ENCODE results near the gene GSN. TPM values are rescaled to one million over a fixed set of nuclear protein-coding genes. Genes with fewer than 3 reads are reported as not detected.

GSN gene
- total RNA-seq, 1 experiment from 2014 or later: 21.9 TPM

GRCh38 chr9:121296213-121297127, 28.5 kb downstream of the GSN start:
- no peak overlapping the region for H3K4me3 Mint-ChIP-seq (ENCODE audit: unreplicated experiment)
- intact Hi-C loops (cut with micrococcal nuclease): no loop called here
- POLR2A ChIA-PET: no interaction called here

GRCh38 chr9:121297389-121297788, 29.4 kb downstream of the GSN start:
- no peak for DNase-seq (ENCODE audit: unreplicated experiment)
- intact Hi-C loops (cut with micrococcal nuclease): no loop called here
- H3K4me3 Mint-ChIP-seq (ENCODE audit: unreplicated experiment): no peak overlapping the region
- no peaks in the 10 kb centered on the region for H3K27me3 Mint-ChIP-seq (ENCODE audit: insufficient read depth, unreplicated experiment)
- peaks cover 7% of the 10 kb centered on the region for H3K4me1 Mint-ChIP-seq (ENCODE audit: insufficient read depth, unreplicated experiment)
- TF ChIP-seq CTCF (IDR thresholded peaks at IDR 0.05; ENCODE audit: unreplicated experiment): no peak
- H3K27ac Mint-ChIP-seq (ENCODE audit: low read depth, unreplicated experiment): no peak overlapping the region
- POLR2A ChIA-PET: interaction anchor here (1.4 kb wide), 1 partner anchor 10 kb away, joined by 3 read pairs; no protein-coding TSS in a partner anchor
- CTCF ChIA-PET: interaction anchor here (1.3 to 2.0 kb wide), 2 partner anchors 22 to 84 kb away, joined by 5 to 11 read pairs; no protein-coding TSS in a partner anchor
- no peaks in the 10 kb centered on the region for H3K9me3 Mint-ChIP-seq (ENCODE audit: unreplicated experiment)
- no TSS peak for BruUV-seq (replicated peaks)
- H3K36me3 Mint-ChIP-seq (ENCODE audit: insufficient read depth, unreplicated experiment): no peaks in the 10 kb centered on the region

More at GRCh38 chr9:121296213-121297127, 28.5 kb downstream of the GSN start:
- BruUV-seq (replicated peaks): no TSS peak
- Mint-ChIP-seq H3K27ac (ENCODE audit: low read depth, unreplicated experiment) (no peak overlapping the region), H3K4me1 (ENCODE audit: insufficient read depth, unreplicated experiment) (peaks cover 7% of the 10 kb centered on the region), H3K9me3 (ENCODE audit: unreplicated experiment) (no peaks in the 10 kb centered on the region), H3K27me3 (ENCODE audit: insufficient read depth, unreplicated experiment) (no peaks in the 10 kb centered on the region), H3K36me3 (ENCODE audit: insufficient read depth, unreplicated experiment) (no peaks in the 10 kb centered on the region)
- CTCF ChIA-PET: interaction anchor here (1.3 kb wide), 1 partner anchor 83 kb away, joined by 5 read pairs; no protein-coding TSS in a partner anchor
- no peak for TF ChIP-seq CTCF (IDR thresholded peaks at IDR 0.05; ENCODE audit: unreplicated experiment)
- DNase-seq (ENCODE audit: unreplicated experiment): no peak

GRCh38 chr9:121298016-121298538, 30.1 kb downstream of the GSN start:
- peaks cover 7% of the 10 kb centered on the region for H3K4me1 Mint-ChIP-seq (ENCODE audit: insufficient read depth, unreplicated experiment)
- ChIA-PET POLR2A (interaction anchor here (1.4 kb wide), 1 partner anchor 11 kb away, joined by 3 read pairs; no protein-coding TSS in a partner anchor), CTCF (interaction anchor here (0.7 to 2.0 kb wide), 5 partner anchors 17 to 85 kb away, joined by 3 to 11 read pairs (median 5); no protein-coding TSS in a partner anchor)
- intact Hi-C loops (cut with micrococcal nuclease): no loop called here
- no peaks in the 10 kb centered on the region for H3K27me3 Mint-ChIP-seq (ENCODE audit: insufficient read depth, unreplicated experiment)
- no peak for TF ChIP-seq CTCF (IDR thresholded peaks at IDR 0.05; ENCODE audit: unreplicated experiment)
- H3K9me3 Mint-ChIP-seq (ENCODE audit: unreplicated experiment): no peaks in the 10 kb centered on the region
- H3K4me3 Mint-ChIP-seq (ENCODE audit: unreplicated experiment): no peak overlapping the region
- DNase-seq (ENCODE audit: unreplicated experiment): no peak
- BruUV-seq (replicated peaks): no TSS peak
- no peak overlapping the region for H3K27ac Mint-ChIP-seq (ENCODE audit: low read depth, unreplicated experiment)
- no peaks in the 10 kb centered on the region for H3K36me3 Mint-ChIP-seq (ENCODE audit: insufficient read depth, unreplicated experiment)

All from MCF 10A (cell line).